Posterior cingulate gyrus (tissue), 11 donors: ENCODE results near the gene ZDHHC23.
A peak's percentile ranks its signal among the peaks of the same experiment; 100 is the strongest.

Source experiments
- DNase-seq, 10 donors: peaks; one replicate each; pipeline versions ENCODE4 v3.0.0 to v3.0.0-alpha.2; 2020 to 2021; ENCODE audit warnings: mixed read lengths in 3 of 10
- intact Hi-C: fragments of 100-400 bp; cut with DNase I; formaldehyde crosslinking; loops from one replicate; pipeline ENCODE4 v1.15.1; 2023

The ZDHHC23 gene, protein sequence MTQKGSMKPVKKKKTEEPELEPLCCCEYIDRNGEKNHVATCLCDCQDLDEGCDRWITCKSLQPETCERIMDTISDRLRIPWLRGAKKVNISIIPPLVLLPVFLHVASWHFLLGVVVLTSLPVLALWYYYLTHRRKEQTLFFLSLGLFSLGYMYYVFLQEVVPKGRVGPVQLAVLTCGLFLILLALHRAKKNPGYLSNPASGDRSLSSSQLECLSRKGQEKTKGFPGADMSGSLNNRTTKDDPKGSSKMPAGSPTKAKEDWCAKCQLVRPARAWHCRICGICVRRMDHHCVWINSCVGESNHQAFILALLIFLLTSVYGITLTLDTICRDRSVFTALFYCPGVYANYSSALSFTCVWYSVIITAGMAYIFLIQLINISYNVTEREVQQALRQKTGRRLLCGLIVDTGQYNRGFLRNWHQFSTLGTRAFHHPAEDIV

GRCh38 chr3:113947372-113948014 lies at the start of gene ZDHHC23:
Gene ZDHHC23 (plus strand): TSS chr3:113948013. CDS start chr3:113948803, 790 bp downstream.
- intact Hi-C loops, result loop anchor here (10.0 kb wide), 1 partner anchor 107 kb away; the partner anchor contains the start of genes CCDC191 and QTRT2
- DNase-seq, result peak in 8 of 10 donors; percentile 28 to 91 (median 43)

DNA sequence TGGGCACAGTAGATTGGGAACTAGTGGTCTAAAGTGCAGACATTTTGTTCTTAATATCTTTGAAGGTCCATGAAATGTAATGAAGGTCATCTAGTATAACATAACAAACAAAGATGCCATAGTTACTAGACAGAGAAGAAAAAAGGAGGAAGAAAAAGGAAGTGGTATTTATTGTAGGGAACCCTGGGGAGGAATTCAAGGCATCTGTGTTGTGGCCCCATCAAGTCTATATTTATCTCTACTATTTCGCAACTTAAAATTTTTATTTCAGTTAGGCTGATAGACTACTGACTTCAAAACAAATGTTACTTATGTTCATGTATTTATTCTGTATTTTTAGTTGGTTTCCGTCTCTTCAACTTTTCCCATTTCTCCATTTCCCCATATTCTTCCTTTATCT lies 48.9 kb upstream of the ZDHHC23 start:
- intact Hi-C loops, result no loop called here
- DNase-seq, result no peak

GRCh38 chr3:113906568-113907140 lies 41.2 kb upstream of the ZDHHC23 start:
- no peak for DNase-seq
- intact Hi-C loops, result no loop called here

DNA sequence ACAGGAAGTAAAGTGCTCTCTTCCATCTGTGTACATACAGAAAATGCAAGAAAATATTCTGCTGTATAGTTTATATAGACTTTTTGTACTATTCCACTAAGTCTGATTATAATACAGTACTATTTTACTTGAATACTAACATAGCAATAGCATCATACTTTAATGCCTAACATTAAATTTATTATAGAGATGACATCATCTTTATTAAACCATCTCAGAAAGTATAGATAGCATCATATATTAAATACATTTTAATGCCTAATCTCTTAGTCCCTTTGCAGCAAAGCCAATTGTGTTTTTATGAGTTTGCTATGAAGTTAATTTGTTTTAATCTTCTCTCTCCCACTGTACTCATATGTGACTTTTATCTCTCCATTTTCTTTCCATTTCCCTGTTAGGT lies 39.7 kb upstream of the ZDHHC23 start:
- DNase-seq, result no peak
- intact Hi-C loops, result no loop called here

DNA sequence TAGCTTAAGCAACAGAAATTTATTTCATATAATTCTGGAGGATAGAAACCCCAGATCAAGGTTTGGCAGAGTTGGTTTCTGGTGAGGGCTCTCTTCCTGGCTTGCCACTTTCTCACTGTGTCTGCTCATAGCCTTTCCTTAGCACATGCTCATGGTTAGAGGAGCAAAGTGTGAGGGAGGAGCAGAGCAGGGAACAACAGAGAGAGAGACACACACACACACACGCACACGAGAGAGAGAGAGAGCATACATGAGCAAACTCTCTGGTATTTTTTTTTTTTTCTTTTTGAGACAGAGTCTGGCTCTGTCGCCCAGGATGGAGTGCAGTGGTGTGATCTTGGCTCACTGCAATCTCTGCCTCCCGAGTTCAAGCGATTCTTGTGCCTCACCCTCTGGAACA lies 36.8 kb upstream of the ZDHHC23 start:
- intact Hi-C loops, result loop anchor here (10.0 kb wide), 1 partner anchor 176 kb away; no protein-coding TSS in a partner anchor
- no peak for DNase-seq

DNA sequence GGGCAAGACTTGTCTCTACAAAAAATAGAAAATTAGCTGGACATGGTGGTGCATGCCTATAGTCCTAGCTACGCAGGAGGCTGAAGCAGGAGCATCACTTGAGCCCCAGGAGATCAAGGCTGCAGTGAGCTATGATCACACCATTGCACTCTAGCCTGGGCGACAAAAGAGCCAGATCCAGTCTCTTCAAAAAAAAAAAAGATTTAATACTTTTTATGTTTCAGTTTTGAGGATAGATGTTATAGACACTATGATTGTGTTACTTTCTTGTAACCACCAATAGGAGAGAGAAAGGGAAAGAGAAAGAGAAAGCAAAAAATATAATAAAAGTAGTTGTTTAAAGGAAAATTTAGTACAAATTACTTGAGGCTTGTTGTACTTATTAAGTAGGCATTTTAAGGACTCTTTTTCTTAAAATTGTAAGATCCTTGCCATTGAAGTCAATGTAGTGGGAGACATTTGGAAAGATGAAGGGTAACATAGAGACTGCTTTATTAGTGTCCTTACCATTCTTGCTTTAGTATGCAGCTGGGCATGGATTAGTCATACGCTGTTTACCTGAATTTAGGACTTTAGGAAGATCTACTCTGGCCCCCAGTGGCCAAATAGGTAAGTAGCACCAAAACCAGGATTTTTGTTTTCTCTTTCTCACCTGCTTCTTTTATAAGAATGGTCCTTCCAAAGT lies 35.1 kb upstream of the ZDHHC23 start:
- no peak for DNase-seq
- intact Hi-C loops, result loop anchor here (10.0 kb wide), 1 partner anchor 178 kb away; no protein-coding TSS in a partner anchor

- DNase-seq, result no peak
- intact Hi-C loops, result loop anchor here (10.0 kb wide), 1 partner anchor 180 kb away; no protein-coding TSS in a partner anchor
Measured at GRCh38 chr3:113914646-113915045, 33.2 kb upstream of the ZDHHC23 start.

DNA sequence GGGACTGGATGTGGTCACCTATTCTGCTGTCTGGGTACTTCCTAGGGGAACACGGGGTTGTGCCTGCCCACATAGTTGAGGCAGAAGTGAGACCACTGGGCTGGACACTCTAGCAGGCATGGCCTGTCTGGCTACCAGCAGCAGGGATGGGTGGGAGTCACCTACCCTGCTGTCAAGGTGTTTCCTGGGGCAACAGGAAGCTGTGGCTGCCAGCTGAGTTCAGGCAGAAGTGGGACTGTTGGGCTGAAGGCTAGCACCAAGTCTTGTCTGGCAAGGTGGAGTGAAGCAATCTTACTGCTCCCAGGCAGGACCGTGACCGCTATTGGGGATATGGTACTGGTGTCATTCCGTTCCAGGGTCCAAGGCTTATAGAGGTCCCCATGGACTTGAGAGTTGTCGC lies 20.3 kb upstream of the ZDHHC23 start:
- intact Hi-C loops, result no loop called here
- no peak for DNase-seq

DNA sequence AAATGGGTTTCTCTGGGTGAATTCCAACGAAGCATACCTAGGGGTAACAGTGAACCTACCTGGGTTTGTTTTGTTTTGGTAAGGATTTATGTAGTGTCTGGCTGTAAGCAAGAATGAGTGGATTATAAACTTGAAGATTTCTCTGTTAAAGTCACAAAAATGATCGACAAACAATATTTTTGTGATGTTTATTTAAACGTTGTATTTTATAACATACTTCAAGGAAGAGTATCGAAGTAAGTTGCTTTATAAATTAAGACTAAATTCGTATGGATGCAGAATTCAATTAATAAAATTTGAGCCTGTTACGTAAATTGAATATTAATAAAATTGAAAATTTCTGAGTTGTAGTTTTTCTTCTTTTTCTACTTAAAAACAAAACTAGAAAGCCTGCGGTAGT lies 982 bp upstream of the ZDHHC23 start:
- intact Hi-C loops, result loop anchor here (10.0 kb wide), 1 partner anchor 108 kb away; the partner anchor contains the start of genes CCDC191 and QTRT2
- DNase-seq, result no peak

DNA sequence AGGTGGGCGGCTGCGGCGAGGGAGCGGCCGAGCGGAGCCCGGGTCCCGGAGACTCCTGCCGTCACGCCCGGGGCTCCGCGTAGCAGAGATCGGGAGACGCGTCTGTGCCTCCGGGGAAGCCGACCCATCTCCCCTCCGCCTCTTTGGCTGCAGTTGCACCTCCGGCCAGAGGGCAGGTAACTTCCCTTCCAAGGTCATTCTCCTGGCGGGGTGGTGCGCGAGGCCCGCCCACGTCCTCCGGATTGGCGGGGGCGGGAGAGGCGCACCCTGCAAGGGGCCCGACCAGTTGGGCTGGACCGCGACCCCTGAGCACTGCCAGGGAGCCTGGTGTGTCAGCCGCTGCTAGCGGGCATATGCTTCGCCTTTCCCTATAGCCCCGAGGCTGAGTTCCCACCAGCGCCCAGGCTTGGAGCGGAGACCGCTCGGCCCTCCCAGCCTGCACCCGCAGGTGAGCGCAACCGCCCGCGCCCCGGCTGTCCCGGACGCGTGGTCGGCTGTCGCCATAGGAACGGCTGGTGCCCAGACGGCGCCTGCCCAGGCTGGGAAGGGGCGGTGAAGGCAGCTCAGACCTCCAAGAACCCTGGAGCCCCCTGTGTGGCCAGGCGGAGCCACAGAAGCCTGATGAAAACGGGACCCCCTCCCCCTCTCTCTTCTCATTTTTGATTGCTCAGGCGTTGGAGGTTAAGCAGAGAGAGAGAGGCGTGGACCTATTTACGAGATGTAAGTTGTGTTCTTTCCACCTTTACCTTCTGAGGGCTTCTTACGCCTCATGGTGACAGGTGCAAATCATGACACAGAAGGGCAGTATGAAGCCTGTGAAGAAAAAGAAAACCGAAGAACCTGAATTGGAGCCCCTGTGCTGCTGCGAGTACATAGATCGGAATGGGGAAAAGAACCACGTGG lies 453 bp downstream of the ZDHHC23 start:
- intact Hi-C loops, result loop anchor here (10.0 kb wide), 1 partner anchor 107 kb away; the partner anchor contains the start of genes CCDC191 and QTRT2

GRCh38 chr3:113952921-113953320 lies 5.1 kb downstream of the ZDHHC23 start:
- DNase-seq, result no peak
- intact Hi-C loops, result no loop called here

More for the DNA sequence above, 453 bp downstream of the ZDHHC23 start:
- DNase-seq, result peak in 8 of 10 donors; percentile 28 to 90 (median 42)

GRCh38 chr3:113953677-113954076 lies 5.9 kb downstream of the ZDHHC23 start:
- intact Hi-C loops, result no loop called here
- no peak for DNase-seq

DNA sequence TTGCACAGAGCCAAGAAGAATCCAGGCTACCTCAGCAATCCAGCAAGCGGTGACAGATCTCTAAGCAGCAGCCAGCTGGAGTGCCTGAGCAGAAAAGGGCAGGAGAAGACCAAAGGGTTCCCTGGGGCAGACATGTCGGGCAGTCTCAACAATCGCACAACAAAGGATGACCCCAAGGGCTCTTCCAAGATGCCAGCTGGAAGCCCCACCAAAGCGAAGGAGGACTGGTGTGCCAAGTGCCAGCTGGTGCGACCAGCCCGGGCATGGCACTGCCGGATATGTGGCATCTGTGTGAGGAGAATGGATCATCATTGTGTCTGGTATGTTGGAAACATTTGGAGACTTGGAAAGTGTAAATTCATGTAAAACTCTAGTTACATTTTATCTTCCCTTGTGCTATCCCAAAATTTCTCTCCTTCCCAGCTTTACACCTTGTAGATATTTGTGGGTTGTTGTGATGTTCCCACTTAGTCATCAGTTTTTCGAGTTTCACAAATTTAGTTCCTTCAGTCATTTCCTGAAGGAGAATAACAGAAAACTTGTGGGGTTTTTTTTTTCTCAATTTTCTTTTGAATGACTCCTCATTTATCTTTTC lies 6.4 kb downstream of the ZDHHC23 start:
- peak in 7 of 10 donors; percentile 19 to 89 (median 32) for DNase-seq
- intact Hi-C loops, result no loop called here

- intact Hi-C loops, result no loop called here
Measured at GRCh38 chr3:113963879-113964278, 16.1 kb downstream of the ZDHHC23 start.

GRCh38 chr3:113966172-113966571 lies 18.4 kb downstream of the ZDHHC23 start:
- DNase-seq, result no peak
- intact Hi-C loops, result no loop called here

More at GRCh38 chr3:113963879-113964278, 16.1 kb downstream of the ZDHHC23 start:
- no peak for DNase-seq

DNA sequence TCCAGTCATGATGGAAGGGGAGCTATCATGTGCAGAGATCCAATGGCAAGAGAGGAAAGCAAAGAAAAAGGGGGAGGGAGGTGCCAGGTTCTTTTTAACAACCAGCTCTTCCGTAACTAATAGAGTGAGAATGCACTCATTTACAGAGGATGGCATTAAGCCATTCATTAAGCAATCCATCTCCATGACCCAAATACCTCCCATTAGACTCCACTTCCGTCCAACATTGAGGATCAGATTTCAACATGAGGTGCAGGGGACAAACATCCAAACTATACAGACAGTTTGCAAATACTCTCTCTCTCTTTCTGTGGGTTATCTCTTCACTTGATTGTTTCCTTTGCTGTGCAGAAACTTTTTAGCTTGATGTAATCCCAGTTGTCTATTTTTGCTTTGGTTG lies 21.2 kb downstream of the ZDHHC23 start:
- no peak for DNase-seq

GRCh38 chr3:113977822-113978221 lies 30.0 kb downstream of the ZDHHC23 start:
- no peak for DNase-seq
- intact Hi-C loops, result no loop called here

More for the DNA sequence above, 21.2 kb downstream of the ZDHHC23 start:
- intact Hi-C loops, result no loop called here

DNA sequence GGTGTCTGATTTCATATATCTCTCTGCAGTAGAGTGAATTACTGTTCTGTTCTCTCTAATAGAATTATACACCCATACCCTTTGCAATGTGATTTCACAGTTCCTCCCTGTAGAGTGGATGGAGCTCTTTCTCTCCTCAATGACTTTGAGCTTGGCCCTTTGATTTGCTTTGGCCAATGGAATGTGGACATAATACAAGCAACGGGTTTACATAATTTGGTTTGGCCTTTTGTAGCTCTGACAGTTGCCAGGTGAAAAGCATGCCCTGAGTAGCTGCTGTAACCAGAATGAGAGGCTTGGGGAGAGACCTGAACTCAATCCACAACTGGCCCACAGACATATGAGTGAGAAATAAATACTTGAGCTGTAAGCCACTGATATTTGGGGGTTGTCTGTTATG lies 32.1 kb downstream of the ZDHHC23 start:
- intact Hi-C loops, result no loop called here
- DNase-seq, result no peak

- intact Hi-C loops, result no loop called here
Measured at GRCh38 chr3:113981803-113982202, 34.0 kb downstream of the ZDHHC23 start.

More at GRCh38 chr3:113981803-113982202, 34.0 kb downstream of the ZDHHC23 start:
- DNase-seq, result no peak
